ENCODE measurements around the gene LAMC1.

LAMC1 gene

DNA sequence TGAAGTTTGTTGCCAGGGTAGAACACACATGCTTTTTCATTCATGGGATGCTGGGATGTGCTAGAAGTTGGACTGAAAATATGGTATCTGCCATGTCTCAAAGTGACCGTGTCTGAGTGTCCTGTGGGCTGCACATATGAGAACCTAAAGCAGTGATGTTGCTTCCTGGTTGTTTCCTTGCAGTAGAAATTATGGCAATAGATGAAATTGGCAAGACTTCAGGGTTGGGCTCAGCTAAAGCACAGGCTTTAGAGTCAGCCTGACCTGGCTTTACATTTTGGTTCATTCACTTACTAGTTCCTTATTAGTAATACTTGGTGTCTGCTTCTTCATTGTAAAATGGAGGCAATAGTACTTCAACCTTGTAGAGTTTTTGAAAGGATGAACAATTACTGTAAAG, 165.0 kb downstream of the LAMC1 start:
- H3K9ac ChIP-seq (ENCODE audit: low read length), result no peak overlapping the region
- no CpG with 5 or more reads among the region's 1 CpG for WGBS (ENCODE audit: extremely low coverage, insufficient coverage, insufficient read length)
- H3K4me3 ChIP-seq (ENCODE audit: low read depth, low read length), result no peak overlapping the region
- H2BK5ac ChIP-seq (ENCODE audit: low read depth, low read length, poor library complexity), result no peak overlapping the region
- no peak overlapping the region for H3K4ac ChIP-seq (ENCODE audit: low read depth, low read length)
- no peaks in the 10 kb centered on the region for H3K36me3 ChIP-seq (ENCODE audit: control insufficient read depth in 1 of 2, insufficient read depth in 2 of 2, low read length in 2 of 2)
- peaks cover 3% of the 10 kb centered on the region for H3K79me2 ChIP-seq (ENCODE audit: control insufficient read depth, insufficient read depth, low read length, poor library complexity)
- no peak overlapping the region for H2AFZ ChIP-seq (ENCODE audit: insufficient read depth, low read length, poor library complexity)
- H4K8ac ChIP-seq (ENCODE audit: low read depth, low read length), result no peak overlapping the region
- no peak overlapping the region for H3K27ac ChIP-seq (ENCODE audit: low read depth, low read length)
- H3K18ac ChIP-seq (ENCODE audit: low read length), result no peak overlapping the region
- no peak for DNase-seq
- no peaks in the 10 kb centered on the region for H3K9me3 ChIP-seq (ENCODE audit: insufficient read depth, low read depth, low read length)
- no peak overlapping the region for H2AK5ac ChIP-seq (ENCODE audit: low read length)
- no peak overlapping the region for H2BK120ac ChIP-seq (ENCODE audit: insufficient read depth, low read length, poor library complexity)
- no peak overlapping the region for H3K23ac ChIP-seq (ENCODE audit: low read length)
- no peak overlapping the region for H4K12ac ChIP-seq (ENCODE audit: low read depth, low read length)
- no peak overlapping the region for H3K4me2 ChIP-seq (ENCODE audit: low read length)
- no peak overlapping the region for H3K14ac ChIP-seq (ENCODE audit: low read length)
- peaks cover 3 to 5% of the 10 kb centered on the region in 2 experiments for H3K4me1 ChIP-seq (ENCODE audit: control insufficient read depth in 1 of 2, insufficient read depth in 2 of 2, low read length in 2 of 2)
- no peak overlapping the region for H2BK12ac ChIP-seq (ENCODE audit: low read length)
- peaks cover 8% of the 10 kb centered on the region for H3K79me1 ChIP-seq (ENCODE audit: low read length)
- H4K91ac ChIP-seq (ENCODE audit: low read depth, low read length), result no peak overlapping the region
- H3K27me3 ChIP-seq (ENCODE audit: insufficient read depth, low read length), result no peaks in the 10 kb centered on the region

- H2AK5ac ChIP-seq (ENCODE audit: low read length), result no peak overlapping the region
- no peak overlapping the region for H3K18ac ChIP-seq (ENCODE audit: low read length)
- no peak overlapping the region for H4K8ac ChIP-seq (ENCODE audit: low read depth, low read length)
- H3K4me2 ChIP-seq (ENCODE audit: low read length), result no peak overlapping the region
- H3K4me3 ChIP-seq (ENCODE audit: low read depth, low read length), result no peak overlapping the region
- H2AFZ ChIP-seq (ENCODE audit: insufficient read depth, low read length, poor library complexity), result no peak overlapping the region
- no peaks in the 10 kb centered on the region for H3K9me3 ChIP-seq (ENCODE audit: insufficient read depth, low read depth, low read length)
- no peaks in the 10 kb centered on the region for H3K79me2 ChIP-seq (ENCODE audit: control insufficient read depth, insufficient read depth, low read length, poor library complexity)
- no CpG with 5 or more reads among the region's 1 CpG for WGBS (ENCODE audit: extremely low coverage, insufficient coverage, insufficient read length)
- H2BK12ac ChIP-seq (ENCODE audit: low read length), result no peak overlapping the region
- H3K79me1 ChIP-seq (ENCODE audit: low read length), result no peaks in the 10 kb centered on the region
- no peak overlapping the region for H3K23ac ChIP-seq (ENCODE audit: low read length)
- no peak overlapping the region for H3K14ac ChIP-seq (ENCODE audit: low read length)
- no peak overlapping the region for H4K91ac ChIP-seq (ENCODE audit: low read depth, low read length)
- H3K4ac ChIP-seq (ENCODE audit: low read depth, low read length), result no peak overlapping the region
- H4K12ac ChIP-seq (ENCODE audit: low read depth, low read length), result no peak overlapping the region
- H2BK120ac ChIP-seq (ENCODE audit: insufficient read depth, low read length, poor library complexity), result no peak overlapping the region
- H3K27ac ChIP-seq (ENCODE audit: low read depth, low read length), result no peak overlapping the region
- H2BK5ac ChIP-seq (ENCODE audit: low read depth, low read length, poor library complexity), result no peak overlapping the region
- no peak for DNase-seq
- H3K36me3 ChIP-seq (ENCODE audit: control insufficient read depth in 1 of 2, insufficient read depth in 2 of 2, low read length in 2 of 2), result no peaks in the 10 kb centered on the region
- H3K27me3 ChIP-seq (ENCODE audit: insufficient read depth, low read length), result no peaks in the 10 kb centered on the region
- H3K4me1 ChIP-seq (ENCODE audit: control insufficient read depth in 1 of 2, insufficient read depth in 2 of 2, low read length in 2 of 2), result peaks cover 4 to 5% of the 10 kb centered on the region in 2 experiments
- no peak overlapping the region for H3K9ac ChIP-seq (ENCODE audit: low read length)
Observed at GRCh38 chr1:183191833-183192232, 168.6 kb downstream of the LAMC1 start.

DNA sequence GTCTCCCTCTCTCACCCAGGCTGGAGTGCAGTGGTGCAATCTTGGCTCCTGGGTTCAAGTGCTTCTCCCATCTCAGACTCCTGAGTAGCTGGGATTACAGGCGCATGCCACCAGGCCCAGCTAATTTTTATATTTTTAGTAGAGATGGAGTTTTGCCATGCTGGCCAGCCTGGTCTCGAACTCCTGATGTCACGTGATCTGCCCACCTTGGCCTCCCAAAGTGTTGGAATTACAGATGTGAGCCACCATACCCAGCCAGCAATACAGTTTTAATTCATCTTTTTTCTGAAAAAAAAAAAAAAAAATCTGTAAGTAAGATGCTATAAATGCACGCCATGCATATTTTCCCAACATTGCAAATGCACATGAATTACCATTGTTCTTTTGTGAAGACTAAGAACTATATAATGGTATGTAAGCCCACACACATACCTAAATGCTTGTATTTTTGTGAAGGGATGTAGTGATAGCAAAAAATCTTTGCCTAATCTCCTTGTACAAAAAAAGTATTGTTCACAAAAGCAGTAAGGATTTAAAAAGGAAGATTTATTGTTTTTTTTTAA, 170.8 kb downstream of the LAMC1 start:
- WGBS (ENCODE audit: extremely low coverage, insufficient coverage, insufficient read length), result no CpG with 5 or more reads among the region's 4 CpGs
- H4K91ac ChIP-seq (ENCODE audit: low read depth, low read length), result no peak overlapping the region

GRCh38 chr1:183194527-183195141, 171.4 kb downstream of the LAMC1 start:
- H3K36me3 ChIP-seq (ENCODE audit: control insufficient read depth in 1 of 2, insufficient read depth in 2 of 2, low read length in 2 of 2), result no peaks in the 10 kb centered on the region
- H2BK5ac ChIP-seq (ENCODE audit: low read depth, low read length, poor library complexity), result no peak overlapping the region
- H3K79me2 ChIP-seq (ENCODE audit: control insufficient read depth, insufficient read depth, low read length, poor library complexity), result no peaks in the 10 kb centered on the region
- H3K27ac ChIP-seq (ENCODE audit: low read depth, low read length), result no peak overlapping the region
- no peak overlapping the region for H2BK12ac ChIP-seq (ENCODE audit: low read length)
- no peak overlapping the region for H3K9ac ChIP-seq (ENCODE audit: low read length)
- no peak overlapping the region for H4K12ac ChIP-seq (ENCODE audit: low read depth, low read length)
- no peaks in the 10 kb centered on the region for H3K27me3 ChIP-seq (ENCODE audit: insufficient read depth, low read length)
- H3K4me1 ChIP-seq (ENCODE audit: control insufficient read depth in 1 of 2, insufficient read depth in 2 of 2, low read length in 2 of 2), result peaks cover 4 to 7% of the 10 kb centered on the region in 2 experiments
- H3K23ac ChIP-seq (ENCODE audit: low read length), result peak overlapping the region; percentile 68
- DNase-seq, result no peak
- no peak overlapping the region for H2AFZ ChIP-seq (ENCODE audit: insufficient read depth, low read length, poor library complexity)
- no peak overlapping the region for H2BK120ac ChIP-seq (ENCODE audit: insufficient read depth, low read length, poor library complexity)
- H3K4ac ChIP-seq (ENCODE audit: low read depth, low read length), result no peak overlapping the region
- no peaks in the 10 kb centered on the region for H3K79me1 ChIP-seq (ENCODE audit: low read length)
- H3K9me3 ChIP-seq (ENCODE audit: insufficient read depth, low read depth, low read length), result no peaks in the 10 kb centered on the region
- H3K4me3 ChIP-seq (ENCODE audit: low read depth, low read length), result no peak overlapping the region
- WGBS (ENCODE audit: extremely low coverage, insufficient coverage, insufficient read length), result no CpG with 5 or more reads among the region's 1 CpG
- no peak overlapping the region for H4K91ac ChIP-seq (ENCODE audit: low read depth, low read length)
- peak overlapping the region; percentile 5 for H2AK5ac ChIP-seq (ENCODE audit: low read length)
- no peak overlapping the region for H3K18ac ChIP-seq (ENCODE audit: low read length)
- no peak overlapping the region for H3K4me2 ChIP-seq (ENCODE audit: low read length)
- no peak overlapping the region for H4K8ac ChIP-seq (ENCODE audit: low read depth, low read length)
- no peak overlapping the region for H3K14ac ChIP-seq (ENCODE audit: low read length)

More for the DNA sequence above, 170.8 kb downstream of the LAMC1 start:
- H3K27ac ChIP-seq (ENCODE audit: low read depth, low read length), result no peak overlapping the region
- no peaks in the 10 kb centered on the region for H3K79me1 ChIP-seq (ENCODE audit: low read length)
- H2BK5ac ChIP-seq (ENCODE audit: low read depth, low read length, poor library complexity), result no peak overlapping the region
- no peaks in the 10 kb centered on the region for H3K9me3 ChIP-seq (ENCODE audit: insufficient read depth, low read depth, low read length)
- no peak overlapping the region for H3K9ac ChIP-seq (ENCODE audit: low read length)
- peaks cover 4 to 7% of the 10 kb centered on the region in 2 experiments for H3K4me1 ChIP-seq (ENCODE audit: control insufficient read depth in 1 of 2, insufficient read depth in 2 of 2, low read length in 2 of 2)
- no peak overlapping the region for H2BK120ac ChIP-seq (ENCODE audit: insufficient read depth, low read length, poor library complexity)
- no peaks in the 10 kb centered on the region for H3K79me2 ChIP-seq (ENCODE audit: control insufficient read depth, insufficient read depth, low read length, poor library complexity)
- H3K18ac ChIP-seq (ENCODE audit: low read length), result no peak overlapping the region
- H4K8ac ChIP-seq (ENCODE audit: low read depth, low read length), result no peak overlapping the region
- H3K36me3 ChIP-seq (ENCODE audit: control insufficient read depth in 1 of 2, insufficient read depth in 2 of 2, low read length in 2 of 2), result no peaks in the 10 kb centered on the region
- DNase-seq, result no peak
- no peak overlapping the region for H3K4ac ChIP-seq (ENCODE audit: low read depth, low read length)
- no peak overlapping the region for H3K4me2 ChIP-seq (ENCODE audit: low read length)
- no peak overlapping the region for H2AK5ac ChIP-seq (ENCODE audit: low read length)
- H3K27me3 ChIP-seq (ENCODE audit: insufficient read depth, low read length), result no peaks in the 10 kb centered on the region
- H2BK12ac ChIP-seq (ENCODE audit: low read length), result no peak overlapping the region
- no peak overlapping the region for H3K4me3 ChIP-seq (ENCODE audit: low read depth, low read length)
- no peak overlapping the region for H4K12ac ChIP-seq (ENCODE audit: low read depth, low read length)
- no peak overlapping the region for H2AFZ ChIP-seq (ENCODE audit: insufficient read depth, low read length, poor library complexity)
- no peak overlapping the region for H3K14ac ChIP-seq (ENCODE audit: low read length)
- H3K23ac ChIP-seq (ENCODE audit: low read length), result no peak overlapping the region
